Activated CD4-positive, alpha-beta T cell treated with anti-CD3 and anti-CD28 coated beads for 4 hours (primary cell): ENCODE data around the gene CYB5A.
"Not testable (repeated sequence)": the region's sequence is repeated elsewhere in the genome, so short reads cannot be mapped to it uniquely, and the experiment has no call there.

Experiments used
- DNase-seq, 2 donors: peaks; one replicate each; pipeline ENCODE4 v3.0.0-alpha.2; 2020

The CYB5A gene

GRCh38 chr18:74291771-74292540 lies at the start of gene CYB5A:
Gene CYB5A (minus strand): TSS chr18:74291963. CDS start chr18:74291875, 88 bp downstream.
- DNase-seq = peak; percentile 98 to 99

- DNase-seq = no peak
Measured at GRCh38 chr18:74337912-74338309, 46.1 kb upstream of the CYB5A start.

- no peak for DNase-seq
Measured at GRCh38 chr18:74337155-74337911, 45.6 kb upstream of the CYB5A start.

- no peak for DNase-seq
Measured at GRCh38 chr18:74336656-74337055, 44.9 kb upstream of the CYB5A start.

- DNase-seq = no peak
Measured at GRCh38 chr18:74334242-74334893, 42.6 kb upstream of the CYB5A start.

GRCh38 chr18:74333091-74333490 lies 41.3 kb upstream of the CYB5A start:
- DNase-seq = no peak

GRCh38 chr18:74331404-74331803 lies 39.6 kb upstream of the CYB5A start:
- DNase-seq = no peak

- DNase-seq = no peak
Measured at GRCh38 chr18:74329688-74330205, 38.0 kb upstream of the CYB5A start.

GRCh38 chr18:74328206-74328605 lies 36.4 kb upstream of the CYB5A start:
- no peak for DNase-seq

- not testable (repeated sequence) for DNase-seq
Measured at GRCh38 chr18:74326791-74327190, 35.0 kb upstream of the CYB5A start.

GRCh38 chr18:74326231-74326630 lies 34.5 kb upstream of the CYB5A start:
- DNase-seq = no peak

GRCh38 chr18:74316257-74317170 lies 24.8 kb upstream of the CYB5A start:
- DNase-seq = no peak

GRCh38 chr18:74315464-74316256 lies 23.9 kb upstream of the CYB5A start, which contains the start of gene C18orf63:
Gene C18orf63 (plus strand): TSS chr18:74315839. CDS start chr18:74317866, 2,027 bp downstream.
- no peak for DNase-seq

GRCh38 chr18:74314759-74315463 lies 23.1 kb upstream of the CYB5A start:
- DNase-seq = no peak

GRCh38 chr18:74311000-74311399 lies 19.2 kb upstream of the CYB5A start:
- no peak for DNase-seq

- DNase-seq = no peak
Measured at GRCh38 chr18:74310411-74310810, 18.6 kb upstream of the CYB5A start.

- DNase-seq = no peak
Measured at GRCh38 chr18:74303936-74304335, 12.2 kb upstream of the CYB5A start.

GRCh38 chr18:74303306-74303705 lies 11.5 kb upstream of the CYB5A start:
- no peak for DNase-seq

- no peak for DNase-seq
Measured at GRCh38 chr18:74299746-74300145, 8.0 kb upstream of the CYB5A start.

GRCh38 chr18:74299162-74299561 lies 7.4 kb upstream of the CYB5A start:
- DNase-seq = no peak

- DNase-seq = no peak
Measured at GRCh38 chr18:74294526-74294925, 2.8 kb upstream of the CYB5A start.
